ENCODE results near the gene MYO15B. TPM values are rescaled to one million over a fixed set of nuclear protein-coding genes. Genes with fewer than 3 reads are reported as not detected.

MYO15B gene
- total RNA-seq, 1 experiment from 2014 or later: 7.1 TPM

GRCh38 chr17:75596320-75597087 lies 8.9 kb downstream of the MYO15B start:
- no peak for DNase-seq
- peaks cover 13% of the 10 kb centered on the region for H3K4me1 ChIP-seq (ENCODE audit: insufficient read depth, low read length)
- POLR2A ChIA-PET (ENCODE audit: unreplicated experiment): no interaction called here
- no peak overlapping the region for H3K27ac ChIP-seq (ENCODE audit: low read length)
- no TSS peak for BruUV-seq (replicated peaks)
- no peak overlapping the region for H3K4me2 ChIP-seq (ENCODE audit: low read length)
- H3K27me3 ChIP-seq (ENCODE audit: low read length): no peaks in the 10 kb centered on the region
- no peaks in the 10 kb centered on the region for H3F3A ChIP-seq (ENCODE audit: low read length, unreplicated experiment)
- no peaks in the 10 kb centered on the region for H4K20me1 ChIP-seq (ENCODE audit: low read length)
- H3K9me2 ChIP-seq (replicated peaks; ENCODE audit: low read length): no peaks in the 10 kb centered on the region
- H2AFZ ChIP-seq (ENCODE audit: low read length): no peak overlapping the region
- no peak overlapping the region for H3K4me3 ChIP-seq (ENCODE audit: low read length)
- H3K79me2 ChIP-seq (ENCODE audit: low read length): no peaks in the 10 kb centered on the region
- TF ChIP-seq EZH2 (IDR thresholded peaks at IDR 0.05; ENCODE audit: low read length, unreplicated experiment) (no peak), EZH2phosphoT487 (IDR thresholded peaks at IDR 0.05; ENCODE audit: borderline replicate concordance, low read length) (no peak), CTCF (conservative IDR thresholded peaks at IDR 0.05; ENCODE audit: low read depth, low read length) (no peak)
- no peak for ATAC-seq
- no peak overlapping the region for H3K9ac ChIP-seq (ENCODE audit: low read length)
- intact Hi-C loops (cut with micrococcal nuclease): no loop called here
- CTCF ChIA-PET: interaction anchor here (0.8 kb wide), 1 partner anchor 12 kb away, joined by 3 read pairs; no protein-coding TSS in a partner anchor
- no peaks in the 10 kb centered on the region for H3K36me3 ChIP-seq (ENCODE audit: low read depth, low read length)
- no peaks in the 10 kb centered on the region for H3K9me3 ChIP-seq (ENCODE audit: low read length)

GRCh38 chr17:75601057-75601987 lies 13.7 kb downstream of the MYO15B start:
- H3K4me3 ChIP-seq (ENCODE audit: low read length): no peak overlapping the region
- H3F3A ChIP-seq (ENCODE audit: low read length, unreplicated experiment): no peaks in the 10 kb centered on the region
- BruUV-seq (replicated peaks): no TSS peak
- ATAC-seq (peak; percentile 54), DNase-seq (peak; percentile 77)
- TF ChIP-seq EZH2 (IDR thresholded peaks at IDR 0.05; ENCODE audit: low read length, unreplicated experiment) (no peak), CTCF (conservative IDR thresholded peaks at IDR 0.05; ENCODE audit: low read depth, low read length) (peak; percentile 95), EZH2phosphoT487 (IDR thresholded peaks at IDR 0.05; ENCODE audit: borderline replicate concordance, low read length) (no peak)
- no peaks in the 10 kb centered on the region for H3K9me2 ChIP-seq (replicated peaks; ENCODE audit: low read length)
- H4K20me1 ChIP-seq (ENCODE audit: low read length): no peaks in the 10 kb centered on the region
- 0 out of 2 replicates have a peak overlapping the region, but pooled peaks have one; percentile 11 for H2AFZ ChIP-seq (ENCODE audit: low read length)
- ChIA-PET POLR2A (ENCODE audit: unreplicated experiment) (interaction anchor here (0.6 kb wide), 1 partner anchor 730 kb away, joined by 14 read pairs; no protein-coding TSS in a partner anchor), CTCF (interaction anchor here (0.6 to 1.9 kb wide), 10 partner anchors 10 to 176 kb away, joined by 4 to 22 read pairs (median 6); partner anchors contain the start of genes LLGL2, SMIM5 and TSEN54)
- no peaks in the 10 kb centered on the region for H3K79me2 ChIP-seq (ENCODE audit: low read length)
- H3K27me3 ChIP-seq (ENCODE audit: low read length): no peaks in the 10 kb centered on the region
- H3K9ac ChIP-seq (ENCODE audit: low read length): no peak overlapping the region
- peak overlapping the region; percentile 7; the same call in 1 of the 2 replicates for H3K4me2 ChIP-seq (ENCODE audit: low read length)
- H3K36me3 ChIP-seq (ENCODE audit: low read depth, low read length): no peaks in the 10 kb centered on the region
- no peak overlapping the region for H3K27ac ChIP-seq (ENCODE audit: low read length)
- no peaks in the 10 kb centered on the region for H3K9me3 ChIP-seq (ENCODE audit: low read length)
- intact Hi-C loops (cut with micrococcal nuclease): no loop called here
- peaks cover 27% of the 10 kb centered on the region for H3K4me1 ChIP-seq (ENCODE audit: insufficient read depth, low read length)

Measured in PC-3 (cell line).